ENCODE data around the gene DLEU7.

- TF ChIP-seq FOXA1 (IDR thresholded peaks at IDR 0.05) (no peak), CTCF (IDR thresholded peaks at IDR 0.05; ENCODE audit: low read depth, low read length, missing input control) (no peak), RXRA (IDR thresholded peaks at IDR 0.05) (no peak), EGR1 (IDR thresholded peaks at IDR 0.05; ENCODE audit: low read depth in 2 of 2) (no peak), TAF1 (conservative IDR thresholded peaks at IDR 0.05) (no peak), YY1 (IDR thresholded peaks at IDR 0.05) (no peak), GABPA (IDR thresholded peaks at IDR 0.05 in 1 of 2, conservative IDR thresholded peaks at IDR 0.05 in 1 of 2) (no peak), NR2F2 (IDR thresholded peaks at IDR 0.05) (no peak), SP1 (IDR thresholded peaks at IDR 0.05) (no peak), RAD21 (IDR thresholded peaks at IDR 0.05) (no peak), MAX (IDR thresholded peaks at IDR 0.05) (no peak)
- TF ChIP-seq, protein P1, sequence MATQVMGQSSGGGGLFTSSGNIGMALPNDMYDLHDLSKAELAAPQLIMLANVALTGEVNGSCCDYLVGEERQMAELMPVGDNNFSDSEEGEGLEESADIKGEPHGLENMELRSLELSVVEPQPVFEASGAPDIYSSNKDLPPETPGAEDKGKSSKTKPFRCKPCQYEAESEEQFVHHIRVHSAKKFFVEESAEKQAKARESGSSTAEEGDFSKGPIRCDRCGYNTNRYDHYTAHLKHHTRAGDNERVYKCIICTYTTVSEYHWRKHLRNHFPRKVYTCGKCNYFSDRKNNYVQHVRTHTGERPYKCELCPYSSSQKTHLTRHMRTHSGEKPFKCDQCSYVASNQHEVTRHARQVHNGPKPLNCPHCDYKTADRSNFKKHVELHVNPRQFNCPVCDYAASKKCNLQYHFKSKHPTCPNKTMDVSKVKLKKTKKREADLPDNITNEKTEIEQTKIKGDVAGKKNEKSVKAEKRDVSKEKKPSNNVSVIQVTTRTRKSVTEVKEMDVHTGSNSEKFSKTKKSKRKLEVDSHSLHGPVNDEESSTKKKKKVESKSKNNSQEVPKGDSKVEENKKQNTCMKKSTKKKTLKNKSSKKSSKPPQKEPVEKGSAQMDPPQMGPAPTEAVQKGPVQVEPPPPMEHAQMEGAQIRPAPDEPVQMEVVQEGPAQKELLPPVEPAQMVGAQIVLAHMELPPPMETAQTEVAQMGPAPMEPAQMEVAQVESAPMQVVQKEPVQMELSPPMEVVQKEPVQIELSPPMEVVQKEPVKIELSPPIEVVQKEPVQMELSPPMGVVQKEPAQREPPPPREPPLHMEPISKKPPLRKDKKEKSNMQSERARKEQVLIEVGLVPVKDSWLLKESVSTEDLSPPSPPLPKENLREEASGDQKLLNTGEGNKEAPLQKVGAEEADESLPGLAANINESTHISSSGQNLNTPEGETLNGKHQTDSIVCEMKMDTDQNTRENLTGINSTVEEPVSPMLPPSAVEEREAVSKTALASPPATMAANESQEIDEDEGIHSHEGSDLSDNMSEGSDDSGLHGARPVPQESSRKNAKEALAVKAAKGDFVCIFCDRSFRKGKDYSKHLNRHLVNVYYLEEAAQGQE (IDR thresholded peaks at IDR 0.05), result no peak
- TF ChIP-seq, protein P2, sequence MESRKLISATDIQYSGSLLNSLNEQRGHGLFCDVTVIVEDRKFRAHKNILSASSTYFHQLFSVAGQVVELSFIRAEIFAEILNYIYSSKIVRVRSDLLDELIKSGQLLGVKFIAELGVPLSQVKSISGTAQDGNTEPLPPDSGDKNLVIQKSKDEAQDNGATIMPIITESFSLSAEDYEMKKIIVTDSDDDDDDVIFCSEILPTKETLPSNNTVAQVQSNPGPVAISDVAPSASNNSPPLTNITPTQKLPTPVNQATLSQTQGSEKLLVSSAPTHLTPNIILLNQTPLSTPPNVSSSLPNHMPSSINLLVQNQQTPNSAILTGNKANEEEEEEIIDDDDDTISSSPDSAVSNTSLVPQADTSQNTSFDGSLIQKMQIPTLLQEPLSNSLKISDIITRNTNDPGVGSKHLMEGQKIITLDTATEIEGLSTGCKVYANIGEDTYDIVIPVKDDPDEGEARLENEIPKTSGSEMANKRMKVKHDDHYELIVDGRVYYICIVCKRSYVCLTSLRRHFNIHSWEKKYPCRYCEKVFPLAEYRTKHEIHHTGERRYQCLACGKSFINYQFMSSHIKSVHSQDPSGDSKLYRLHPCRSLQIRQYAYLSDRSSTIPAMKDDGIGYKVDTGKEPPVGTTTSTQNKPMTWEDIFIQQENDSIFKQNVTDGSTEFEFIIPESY (IDR thresholded peaks at IDR 0.05), result no peak
Observed at GRCh38 chr13:50809133-50810090, 34.1 kb downstream of the DLEU7 start.
